GF-D8 (cell line): ENCODE results near the gene ACOX3.

Source experiments
- DNase-seq: peaks from one replicate; lab custom pipeline; 2025; lab: John Stamatoyannopoulos, UW

ACOX3 gene

DNA sequence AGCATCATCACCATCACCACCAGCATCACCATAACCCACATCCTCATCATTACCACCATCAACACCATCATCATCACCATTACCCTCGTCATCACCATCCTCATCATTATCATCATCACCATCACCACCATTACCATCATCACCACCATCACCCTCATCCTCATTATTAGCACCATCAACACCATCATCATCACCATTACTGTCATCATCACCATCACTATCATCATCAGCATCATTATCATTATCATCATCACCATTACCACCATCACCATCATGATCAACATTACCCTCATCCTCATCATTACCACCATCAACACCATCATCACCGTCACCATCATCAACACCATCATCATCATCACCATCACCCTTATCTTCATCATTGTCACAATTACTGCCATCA, 119.3 kb downstream of the ACOX3 start:
- DNase-seq, result no peak

DNA sequence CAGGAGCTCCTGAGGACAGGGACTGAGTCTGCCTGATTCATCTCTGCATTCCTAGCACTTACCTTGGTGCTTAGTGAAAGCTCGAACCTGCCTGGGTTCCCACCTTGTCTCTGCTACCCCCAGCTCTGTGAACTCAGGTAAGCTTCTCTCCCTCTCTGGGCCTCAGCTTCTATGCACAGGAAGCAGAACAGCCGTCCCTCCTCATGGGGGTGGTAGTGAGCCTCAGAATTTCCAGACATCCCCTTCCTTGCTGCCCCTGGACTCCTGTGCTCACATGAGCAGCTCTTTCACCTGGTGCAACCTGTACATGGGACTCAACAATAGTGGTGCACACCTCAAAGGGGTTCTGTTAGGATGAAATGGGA, 120.2 kb downstream of the ACOX3 start:
- DNase-seq, result no peak

- no peak for DNase-seq
Observed at GRCh38 chr4:8319731-8320385, 120.7 kb downstream of the ACOX3 start.

DNA sequence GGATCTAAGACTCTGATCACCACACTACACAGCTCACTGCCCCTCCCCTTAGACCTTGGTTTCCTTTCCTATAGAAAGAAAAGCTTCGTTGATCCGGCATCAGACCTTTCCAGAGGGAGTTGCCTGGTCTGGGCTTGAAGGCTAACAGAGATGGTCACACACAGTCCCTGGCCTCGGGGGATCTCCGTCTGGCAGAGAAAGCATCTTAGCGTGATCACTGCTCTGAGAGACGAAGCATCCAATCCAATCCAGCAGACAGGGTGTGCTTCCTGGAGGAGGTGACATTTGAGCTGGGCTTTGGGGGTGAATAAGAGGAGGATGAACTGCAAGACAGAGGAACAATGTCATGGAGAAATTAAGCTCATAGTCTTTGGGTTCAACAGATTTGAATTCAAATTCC, 121.5 kb downstream of the ACOX3 start:
- DNase-seq, result no peak

- no peak for DNase-seq
Observed at GRCh38 chr4:8318509-8318908, 122.0 kb downstream of the ACOX3 start.

GRCh38 chr4:8317474-8317873, 123.0 kb downstream of the ACOX3 start:
- DNase-seq, result no peak

- DNase-seq, result no peak
Observed at GRCh38 chr4:8316911-8317351, 123.6 kb downstream of the ACOX3 start.
